PC-9 (cell line): ENCODE measurements around the gene REG1B. TPM values are rescaled to one million over a fixed set of nuclear protein-coding genes. Genes with fewer than 3 reads are reported as not detected.

Experiments
- Bru-seq: library from RNA; stranded (reverse); fragments of 400-500 nt; gene quantifications from one replicate; lab custom pipeline; 2021; lab: Mats Ljungman, UMichigan
- BruChase-seq, 2 experiments: library from RNA; stranded (reverse); fragments of 400-500 nt; gene quantifications; one replicate each; lab custom pipeline; 2021; lab: Mats Ljungman, UMichigan
- BruUV-seq: library from RNA; stranded (reverse); fragments of 400-500 nt; replicated peaks from 2 replicates; lab custom pipeline; 2021; lab: Mats Ljungman, UMichigan
- CTCF ChIA-PET: fragments of 300-600 bp; sonication (Branson Sonifier 250); formaldehyde crosslinking; loops from one replicate; lab custom pipeline; 2022; ENCODE audit warnings: antibody characterized with exemption; lab: Charles Lee
- POLR2A ChIA-PET: fragments of 300-600 bp; sonication (Branson Sonifier 250); formaldehyde crosslinking; loops from one replicate; lab custom pipeline; 2022; ENCODE audit warnings: antibody characterized with exemption; ENCODE audit not compliant: unreplicated experiment; lab: Charles Lee
- DNase-seq, 2 experiments: peaks; one replicate each; pipeline versions ENCODE4 v3.0.0 to v3.0.0-alpha.2; 2015 to 2022; ENCODE audit warnings: mixed read lengths in 1 of 2
- H2AFZ ChIP-seq: fragments of 200-600 bp; sonication (generic); 2 replicates; pipeline ENCODE4 v1.8.1; 2017; ENCODE audit warnings: antibody characterized with exemption
- H3F3A ChIP-seq: fragments of 200-600 bp; sonication (generic); 2 replicates; pipeline ENCODE4 v1.8.1; 2017; ENCODE audit warnings: antibody characterized with exemption, mild to moderate bottlenecking, low read depth; ENCODE audit not compliant: insufficient read depth
- H3K27ac ChIP-seq: fragments of 200-600 bp; sonication (generic); 2 replicates; pipeline ENCODE4 v1.6.1; 2016; ENCODE audit warnings: mixed run types
- H3K27me3 ChIP-seq: fragments of 200-600 bp; sonication (generic); 2 replicates; pipeline ENCODE4 v1.6.1; 2016; ENCODE audit warnings: low read depth, mixed run types; ENCODE audit not compliant: insufficient read depth
- H3K36me3 ChIP-seq: fragments of 200-600 bp; sonication (generic); 2 replicates; pipeline ENCODE4 v1.6.1; 2016; ENCODE audit warnings: low read depth, mixed run types
- H3K4me1 ChIP-seq: fragments of 200-600 bp; sonication (generic); replicated peaks from 2 replicates; pipeline ENCODE4 v1.6.1; 2016; ENCODE audit warnings: mixed run types; ENCODE audit not compliant: insufficient read depth
- H3K4me2 ChIP-seq: fragments of 200-600 bp; sonication (generic); 2 replicates; pipeline ENCODE4 v1.6.1; 2017; ENCODE audit warnings: mixed run types
- H3K4me3 ChIP-seq: fragments of 200-600 bp; sonication (generic); 2 replicates; pipeline ENCODE4 v1.6.1; 2016; ENCODE audit warnings: mixed run types
- H3K79me2 ChIP-seq: fragments of 200-600 bp; sonication (generic); 2 replicates; pipeline ENCODE4 v1.6.1; 2017; ENCODE audit warnings: low read depth, mixed run types
- H3K9me2 ChIP-seq: fragments of 200-600 bp; sonication (generic); 2 replicates; pipeline ENCODE4 v1.8.1; 2017; ENCODE audit warnings: mild to moderate bottlenecking; ENCODE audit not compliant: insufficient read depth
- H3K9me3 ChIP-seq: fragments of 200-600 bp; sonication (generic); 2 replicates; pipeline ENCODE4 v1.8.1; 2016; ENCODE audit warnings: low read depth; ENCODE audit not compliant: insufficient read depth
- H4K20me1 ChIP-seq: fragments of 200-600 bp; sonication (generic); 2 replicates; pipeline ENCODE4 v1.8.1; 2017; ENCODE audit not compliant: insufficient read depth
- CTCF ChIP-seq: fragments of 200-600 bp; sonication (generic); conservative IDR thresholded peaks from 2 replicates; pipeline ENCODE4 v1.6.1; 2017; ENCODE audit warnings: mixed run types, antibody characterized with exemption, mild to moderate bottlenecking, moderate library complexity
- EZH2 ChIP-seq: fragments of 200-600 bp; sonication (generic); IDR thresholded peaks from 2 replicates; pipeline ENCODE4 v1.8.0; 2017; ENCODE audit warnings: antibody characterized with exemption, low read depth
- intact Hi-C: fragments of 100-400 bp; cut with micrococcal nuclease; formaldehyde crosslinking; loops from one replicate; pipeline ENCODE4 v1.10.0; 2022; ENCODE audit not compliant: unreplicated experiment
- long read RNA-seq: library from polyadenylated mRNA; stranded (forward); transcript quantifications from one replicate; pipeline ENCODE4 v2.0.0, GENCODE V29; 2022
- total RNA-seq: library from RNA; stranded (reverse); gene quantifications from 2 replicates; pipeline ENCODE4 v1.2.3, GENCODE V29; 2021

Gene REG1B, protein sequence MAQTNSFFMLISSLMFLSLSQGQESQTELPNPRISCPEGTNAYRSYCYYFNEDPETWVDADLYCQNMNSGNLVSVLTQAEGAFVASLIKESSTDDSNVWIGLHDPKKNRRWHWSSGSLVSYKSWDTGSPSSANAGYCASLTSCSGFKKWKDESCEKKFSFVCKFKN
- not detected in 2 replicates for total RNA-seq
- Bru-seq, nascent RNA: not detected
- BruChase-seq, experiment 1, labeled RNA remaining after a 2-hour chase: not detected
- BruChase-seq, experiment 2, labeled RNA remaining after a 6-hour chase: not detected
- long read RNA-seq: 0 reads

- BruUV-seq: no TSS peak
- CTCF ChIA-PET: no interaction called here
Measured at GRCh38 chr2:79087785-79088364, at the start of gene REG1B. Gene REG1B, minus strand, starts transcription at chr2:79087993. Its CDS starts 381 bp downstream, at chr2:79087612.

GRCh38 chr2:79131687-79132086 lies 43.9 kb upstream of the REG1B start:
- Histone ChIP-seq H3K79me2 (no peaks in the 10 kb centered on the region), H3K36me3 (no peaks in the 10 kb centered on the region), H3K9me3 (no peaks in the 10 kb centered on the region), H3K4me2 (no peak overlapping the region), H3K9me2 (no peaks in the 10 kb centered on the region), H3K4me3 (no peak overlapping the region), H3K27me3 (peaks cover 8% of the 10 kb centered on the region; the same call in 1 of the 2 replicates), H4K20me1 (no peaks in the 10 kb centered on the region), H3K4me1 (no peaks in the 10 kb centered on the region), H2AFZ (no peak overlapping the region), H3K27ac (no peak overlapping the region), H3F3A (no peaks in the 10 kb centered on the region)
- POLR2A ChIA-PET: no interaction called here
- intact Hi-C loops: no loop called here
- BruUV-seq: no TSS peak
- CTCF ChIA-PET: no interaction called here
- TF ChIP-seq CTCF (no peak), EZH2 (no peak)
- DNase-seq: no peak

More at GRCh38 chr2:79087785-79088364, at the start of gene REG1B:
- Histone ChIP-seq H3K4me1 (no peaks in the 10 kb centered on the region), H3K79me2 (no peaks in the 10 kb centered on the region), H3F3A (no peaks in the 10 kb centered on the region), H4K20me1 (no peaks in the 10 kb centered on the region), H3K9me2 (no peaks in the 10 kb centered on the region), H3K27me3 (peaks cover 21% of the 10 kb centered on the region; the same call in 1 of the 2 replicates), H3K4me2 (no peak within 1 kb of the TSS), H3K27ac (no peak within 1 kb of the TSS), H3K4me3 (no peak within 1 kb of the TSS), H2AFZ (no peak within 1 kb of the TSS), H3K36me3 (no peaks in the 10 kb centered on the region), H3K9me3 (no peaks in the 10 kb centered on the region)
- no peak for TF ChIP-seq CTCF
- TF ChIP-seq EZH2: no peak
- intact Hi-C loops: no loop called here
- POLR2A ChIA-PET: no interaction called here
- no peak for DNase-seq

GRCh38 chr2:79129804-79130203 lies 42.0 kb upstream of the REG1B start:
- Histone ChIP-seq H3K9me3 (no peaks in the 10 kb centered on the region), H3K4me1 (no peaks in the 10 kb centered on the region), H2AFZ (no peak overlapping the region), H4K20me1 (no peaks in the 10 kb centered on the region), H3K4me3 (no peak overlapping the region), H3K4me2 (no peak overlapping the region), H3K36me3 (no peaks in the 10 kb centered on the region), H3K27ac (no peak overlapping the region), H3K9me2 (no peaks in the 10 kb centered on the region), H3K27me3 (peaks cover 19% of the 10 kb centered on the region; the same call in 1 of the 2 replicates), H3K79me2 (no peaks in the 10 kb centered on the region), H3F3A (no peaks in the 10 kb centered on the region)
- BruUV-seq: no TSS peak
- no peak for DNase-seq
- ChIA-PET CTCF (no interaction called here), POLR2A (no interaction called here)
- intact Hi-C loops: no loop called here
- TF ChIP-seq EZH2: no peak
- no peak for TF ChIP-seq CTCF
